IPS DF 4.7 (cell line): ENCODE results near the gene TMED10.
"Not testable (repeated sequence)": the region's sequence is repeated elsewhere in the genome, so short reads cannot be mapped to it uniquely, and the experiment has no call there.

ENCODE experiments used
- DNase-seq: peaks from one replicate; pipeline ENCODE4 v3.0.0-alpha.2; 2013; ENCODE audit warnings: low spot score; ENCODE audit errors: extremely low read depth

Gene TMED10

DNA sequence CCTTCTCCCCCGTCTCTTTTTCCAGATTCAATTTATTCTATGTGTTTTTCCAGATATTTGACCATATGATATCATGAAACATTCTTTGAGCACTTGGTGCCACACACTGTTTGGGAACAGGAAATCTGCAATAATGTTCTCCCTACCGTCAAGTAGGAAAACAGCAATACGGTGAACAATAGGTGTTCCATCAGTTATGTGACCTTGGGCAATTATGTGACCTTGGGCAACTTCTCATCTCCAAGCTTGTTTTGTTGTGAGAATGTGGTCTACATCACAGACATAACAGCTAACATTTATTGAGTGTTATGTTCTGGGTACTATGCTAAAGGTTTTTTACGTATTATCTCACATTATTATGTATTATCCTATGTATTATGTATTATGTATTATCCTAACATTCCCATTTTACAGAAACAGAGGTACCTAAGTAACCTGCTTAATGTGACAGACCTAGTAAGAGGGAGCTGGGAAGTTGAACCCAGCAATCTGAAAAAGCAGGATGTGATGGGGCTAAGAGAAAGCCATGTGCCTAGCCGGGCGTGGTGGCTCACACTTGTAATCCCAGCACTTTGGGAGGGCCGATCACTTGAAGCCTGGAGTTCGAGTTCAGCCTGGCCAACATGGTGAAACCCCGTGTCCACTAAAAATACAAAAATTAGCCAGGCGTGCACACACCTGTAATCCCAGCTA lies 48.4 kb downstream of the TMED10 start:
- DNase-seq: no peak

DNA sequence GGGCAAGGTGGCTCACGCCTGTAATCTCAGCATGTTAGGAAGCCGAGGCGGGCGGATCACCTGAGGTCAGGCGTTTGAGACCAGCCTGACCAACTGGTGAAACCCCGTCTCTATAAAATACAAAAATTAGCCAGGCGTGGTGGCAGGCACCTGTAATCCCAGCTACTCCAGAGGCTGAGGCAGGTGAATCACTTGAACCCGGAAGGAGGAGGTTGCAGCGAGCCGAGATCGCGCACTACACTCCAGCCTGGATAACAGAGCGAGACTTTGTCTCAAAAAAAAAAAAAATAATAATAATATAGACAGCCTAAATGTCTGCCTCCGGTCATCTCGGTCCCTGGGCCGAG lies 49.0 kb downstream of the TMED10 start:
- not testable (repeated sequence) for DNase-seq

DNA sequence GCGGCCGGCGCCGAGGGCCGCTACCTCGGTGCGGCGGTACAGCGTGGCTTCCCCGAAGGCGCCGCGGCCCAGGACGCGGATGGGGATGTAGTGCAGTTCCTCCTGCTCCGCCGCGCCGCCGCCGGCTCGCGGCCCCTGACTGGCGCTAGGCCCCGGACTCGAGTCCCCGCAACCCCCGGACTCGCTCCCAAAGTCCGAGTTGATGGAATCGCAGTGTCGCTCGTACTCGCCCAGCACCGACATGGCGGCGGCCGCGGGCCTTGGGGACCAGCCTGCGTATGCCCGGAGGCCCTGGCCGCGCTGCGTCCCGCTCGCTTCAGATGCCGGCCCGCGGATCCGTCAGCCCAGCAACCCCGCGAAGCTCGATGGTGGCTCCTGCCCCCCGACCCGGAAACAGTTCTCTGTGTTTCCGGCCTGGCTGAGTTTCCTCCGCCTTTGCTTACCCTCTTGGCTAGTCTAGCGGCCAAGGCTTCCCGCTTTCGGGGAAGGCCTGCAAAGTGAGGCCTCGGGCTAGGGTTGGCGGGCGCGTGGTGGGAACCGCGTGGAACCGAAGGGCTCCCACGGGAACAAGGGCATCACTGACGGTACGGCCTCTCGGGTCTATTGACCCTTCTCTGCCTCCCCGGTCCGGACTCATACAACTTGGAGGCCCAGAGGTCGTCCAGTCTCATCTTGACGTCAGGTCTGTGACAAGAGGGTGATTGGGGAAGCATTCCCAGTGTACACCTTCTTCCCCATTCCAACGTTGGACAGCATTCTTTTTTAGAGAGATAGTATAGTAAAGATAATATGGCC lies 49.5 kb downstream of the TMED10 start, which contains the start of gene NEK9:
Gene NEK9 (minus strand): TSS at position 370 of the 795 bp plus-strand sequence. CDS start 127 bp downstream, at position 243.
- no peak for DNase-seq

DNA sequence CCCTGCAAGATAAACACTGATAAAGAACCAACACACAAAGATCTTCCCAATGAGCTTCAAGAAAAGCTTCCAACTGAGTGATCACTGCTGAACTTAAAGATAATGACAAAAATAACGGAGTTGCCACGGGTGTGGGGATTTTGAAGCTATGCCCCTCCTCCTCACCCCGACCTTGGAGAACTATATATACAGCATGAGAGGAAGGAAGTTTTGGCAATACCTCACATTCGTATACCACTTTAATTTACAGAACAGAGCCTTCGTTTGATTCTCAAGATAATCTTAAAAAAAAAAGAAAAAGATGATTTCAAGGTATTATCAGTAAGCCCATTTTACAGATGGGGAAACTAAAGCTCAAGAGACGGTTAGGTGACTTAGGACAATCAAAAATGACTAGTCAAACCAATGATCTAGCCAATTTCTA lies 50.3 kb downstream of the TMED10 start:
- no peak for DNase-seq

DNA sequence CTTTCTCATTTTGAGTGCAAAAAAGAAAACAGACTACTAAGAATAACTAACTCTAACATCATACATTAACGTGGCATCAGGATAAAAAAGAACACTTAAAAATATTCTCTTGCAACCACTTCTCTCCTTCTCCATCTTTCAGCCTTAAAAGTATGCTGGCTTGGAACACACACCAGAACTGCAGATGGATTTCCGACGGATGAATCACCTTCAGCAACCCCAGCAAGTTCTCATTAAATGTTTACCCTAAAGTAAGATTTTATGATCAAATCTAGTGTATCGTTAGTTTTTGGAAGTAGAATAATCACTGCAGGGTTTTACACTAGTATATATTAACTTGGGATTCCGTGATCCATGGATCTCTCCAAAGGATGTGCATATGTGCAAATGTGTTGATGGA lies 50.8 kb downstream of the TMED10 start:
- DNase-seq: no peak

DNA sequence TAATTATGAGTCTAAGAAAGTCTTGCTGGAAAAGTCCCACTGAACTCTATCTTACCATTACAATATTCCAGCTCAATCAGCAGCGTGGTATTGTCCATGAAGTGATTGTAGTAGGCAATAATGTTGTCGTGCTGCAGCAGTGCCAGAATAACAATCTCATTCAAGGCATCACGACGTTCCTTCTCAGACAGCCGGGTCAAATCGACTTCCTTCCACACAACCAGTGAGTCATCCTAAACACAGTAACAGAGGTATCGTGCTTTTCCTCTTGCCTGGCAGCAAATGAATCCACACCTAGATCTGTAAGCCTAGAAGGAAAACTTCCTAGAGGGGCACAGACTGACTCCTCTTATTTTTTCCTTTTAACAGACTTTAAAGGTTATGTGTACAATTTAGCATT lies 52.4 kb downstream of the TMED10 start:
- no peak for DNase-seq

DNA sequence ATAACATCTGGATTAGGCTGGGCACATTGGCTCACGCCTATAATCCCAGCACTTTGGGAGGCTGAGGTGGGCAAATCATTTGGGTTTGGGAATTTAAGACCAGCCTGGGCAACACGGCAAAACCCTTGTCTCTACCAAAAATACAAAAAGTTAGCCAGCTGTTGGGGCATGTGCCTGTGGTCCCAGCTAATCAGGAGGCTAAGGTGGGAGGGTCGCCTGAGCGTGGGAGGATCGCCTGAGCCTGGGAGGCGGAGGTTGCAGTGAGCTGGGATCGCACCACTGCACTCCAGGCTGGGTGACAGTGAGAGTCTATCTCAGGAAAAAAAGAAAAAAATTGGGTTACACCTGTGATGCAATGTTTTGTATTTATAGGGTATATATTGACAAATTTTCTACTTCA lies 54.9 kb downstream of the TMED10 start:
- no peak for DNase-seq

DNA sequence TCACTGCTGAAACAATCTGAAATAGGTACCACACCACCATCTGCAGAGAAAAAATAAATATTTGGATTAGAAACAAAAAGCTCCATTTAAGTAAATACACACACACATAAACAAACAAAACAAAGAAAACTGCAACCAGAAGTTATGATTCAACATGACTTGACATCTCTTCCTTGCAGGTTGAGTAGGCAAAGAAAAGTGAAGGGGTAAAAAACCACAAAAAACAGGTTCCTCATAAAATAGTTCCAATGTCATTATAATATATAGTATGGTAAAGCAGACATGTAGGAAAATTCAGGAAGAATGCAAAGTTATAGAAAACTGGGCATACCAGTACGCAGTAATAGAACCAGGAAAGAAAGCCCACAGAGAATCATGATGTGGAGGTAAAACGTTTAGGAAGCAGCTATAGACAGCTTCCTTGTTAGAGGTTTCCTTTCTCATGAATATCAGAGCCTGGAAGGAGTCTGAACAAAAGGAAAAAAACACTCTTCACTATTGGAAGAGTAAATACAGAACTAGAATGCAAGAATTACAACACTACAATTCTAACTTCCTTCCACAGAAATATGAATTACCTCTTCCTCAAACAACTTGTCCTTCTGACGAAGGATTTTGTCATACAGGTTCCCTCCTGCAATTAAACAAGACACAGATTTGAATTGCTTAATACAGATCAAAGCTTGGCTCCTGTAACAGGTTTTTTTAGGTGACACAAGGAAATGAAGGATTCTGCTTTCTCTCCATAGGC lies 55.7 kb downstream of the TMED10 start:
- DNase-seq: no peak

DNA sequence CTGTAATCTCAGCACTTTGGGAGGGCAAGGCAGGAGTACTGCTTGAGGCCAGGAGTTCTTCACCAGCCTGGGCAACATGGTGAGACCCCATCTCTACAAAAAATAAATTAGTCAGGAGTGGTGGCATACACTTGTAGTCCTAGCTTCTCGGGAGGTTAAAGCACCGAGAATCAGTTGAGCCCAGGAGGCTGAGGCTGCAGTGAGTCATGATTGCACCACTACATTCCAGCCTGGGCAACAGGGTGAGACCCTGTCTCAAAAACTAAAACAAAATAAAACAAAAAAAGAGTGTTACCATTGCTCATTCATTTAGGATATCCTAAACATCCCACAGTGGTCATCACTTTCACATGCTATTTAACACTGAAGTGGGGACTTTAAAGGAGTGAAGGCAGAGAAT lies 57.4 kb downstream of the TMED10 start:
- no peak for DNase-seq

DNA sequence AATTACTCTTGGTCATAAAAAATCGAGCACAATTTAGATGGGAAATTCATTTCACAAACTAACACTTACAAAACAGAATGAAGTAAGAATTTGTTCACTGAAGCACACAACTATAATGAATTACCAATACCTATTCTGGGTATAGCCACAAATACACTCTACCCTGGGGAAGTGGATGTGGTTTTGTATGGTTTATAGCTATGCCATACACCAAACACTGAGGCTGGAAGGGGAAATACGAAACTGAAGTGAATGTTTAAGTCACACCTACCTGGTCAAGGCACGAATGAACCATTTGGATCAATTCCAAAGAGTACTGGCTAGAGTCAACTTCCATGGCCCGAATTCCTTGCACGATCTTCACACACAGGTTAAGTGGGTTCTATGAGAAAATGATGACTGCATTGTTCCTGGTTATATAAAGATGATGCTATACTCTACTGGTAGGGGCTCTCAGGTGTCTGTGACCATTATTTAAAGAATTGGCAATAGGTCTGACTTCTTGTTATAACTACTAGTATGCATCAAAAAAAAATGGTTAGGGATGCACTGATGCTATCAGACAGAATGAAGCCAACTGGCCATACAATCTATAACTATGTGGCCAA lies 62.4 kb downstream of the TMED10 start:
- DNase-seq: no peak

DNA sequence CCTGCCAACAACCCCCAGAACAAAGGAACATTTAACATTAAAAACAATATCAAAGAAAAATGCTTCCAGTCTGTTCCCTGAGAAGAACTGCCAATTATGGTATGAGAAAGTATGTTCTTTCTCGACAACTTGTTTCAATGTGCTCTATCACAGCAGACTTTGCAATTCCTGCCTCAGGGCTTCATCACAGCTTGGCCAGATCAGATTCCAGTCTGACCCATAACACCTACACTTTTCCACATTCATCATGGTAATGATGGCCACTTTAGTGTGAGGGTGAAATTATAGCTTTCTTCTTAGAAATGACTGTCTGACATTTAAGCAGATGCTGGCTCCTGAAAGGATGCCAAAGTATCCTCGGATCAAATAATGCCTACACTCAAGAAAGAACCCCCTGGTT lies 66.5 kb downstream of the TMED10 start:
- DNase-seq: no peak

DNA sequence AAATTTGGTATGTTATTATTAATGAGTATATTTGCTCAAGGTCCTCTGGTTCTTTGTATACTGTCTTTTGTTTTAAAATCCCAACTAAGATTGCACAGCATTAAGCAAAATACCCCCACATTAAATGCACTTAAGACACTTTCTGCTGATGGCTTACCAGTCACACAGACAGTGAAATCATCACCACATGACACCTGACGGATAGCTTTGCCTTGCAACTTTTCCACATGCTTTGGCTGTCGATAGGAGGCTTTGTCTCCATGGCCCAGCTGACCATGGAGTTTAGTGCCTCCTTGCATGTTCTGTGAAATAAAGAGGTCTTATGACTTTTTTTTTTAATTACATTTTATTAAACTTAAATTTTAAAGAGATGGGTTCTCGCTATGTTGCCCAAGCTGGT lies 69.2 kb downstream of the TMED10 start:
- DNase-seq: no peak

DNA sequence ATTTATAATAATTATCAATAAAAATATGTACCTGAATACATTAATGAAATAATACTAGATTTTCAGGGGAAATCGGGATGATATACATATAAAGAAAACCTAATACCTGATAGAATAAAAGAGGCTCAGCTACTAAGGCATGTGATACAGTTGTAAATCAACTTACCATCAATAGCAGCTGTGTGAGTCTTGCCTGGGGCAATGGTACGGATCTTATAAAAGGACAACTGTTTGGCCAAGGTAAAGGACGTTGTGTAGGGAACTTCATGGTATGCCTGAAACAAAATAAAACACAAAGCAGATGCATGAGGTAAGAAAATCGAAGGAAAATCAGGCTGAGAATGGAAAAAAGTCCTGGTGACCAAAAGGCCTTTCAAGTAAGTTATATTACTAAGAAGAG lies 74.9 kb downstream of the TMED10 start:
- DNase-seq: no peak

DNA sequence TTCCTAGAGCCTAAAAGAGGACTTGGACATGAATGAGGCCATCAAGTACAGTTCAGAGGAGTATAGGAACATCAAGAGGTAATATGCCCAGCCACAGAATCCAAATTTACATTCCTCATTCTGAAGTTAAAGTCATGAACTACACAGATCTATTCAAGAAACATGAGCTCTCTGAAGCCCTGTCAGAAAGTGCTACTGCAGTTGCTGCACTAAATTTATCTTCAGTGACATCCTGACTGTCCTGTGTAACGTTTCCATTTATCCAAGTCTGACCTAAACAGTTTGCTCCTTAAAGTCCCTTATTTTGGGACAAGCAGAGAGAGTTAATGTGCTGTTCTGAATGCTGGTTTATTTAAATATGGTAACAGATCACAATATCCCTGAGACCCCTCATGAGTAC lies 77.7 kb downstream of the TMED10 start:
- DNase-seq: no peak

DNA sequence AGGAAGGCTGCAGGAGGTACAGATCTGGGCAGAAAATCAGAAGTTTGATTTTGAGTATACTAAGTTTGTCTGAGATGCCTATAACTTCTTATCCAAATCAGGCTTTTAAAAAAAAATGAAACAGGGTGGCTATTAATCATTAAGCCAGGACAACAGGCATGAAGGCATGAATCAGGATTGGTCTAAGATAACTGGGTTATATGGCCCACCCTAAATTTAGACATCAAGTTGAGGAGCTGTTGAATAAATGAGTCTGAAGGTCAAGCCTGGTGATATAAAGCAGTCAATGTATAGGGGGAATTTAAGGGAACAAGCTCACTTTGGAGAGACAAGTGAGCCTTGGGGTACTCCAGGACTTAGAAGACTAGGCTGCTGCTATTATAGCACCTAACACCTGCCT lies 78.2 kb downstream of the TMED10 start:
- DNase-seq: no peak

DNA sequence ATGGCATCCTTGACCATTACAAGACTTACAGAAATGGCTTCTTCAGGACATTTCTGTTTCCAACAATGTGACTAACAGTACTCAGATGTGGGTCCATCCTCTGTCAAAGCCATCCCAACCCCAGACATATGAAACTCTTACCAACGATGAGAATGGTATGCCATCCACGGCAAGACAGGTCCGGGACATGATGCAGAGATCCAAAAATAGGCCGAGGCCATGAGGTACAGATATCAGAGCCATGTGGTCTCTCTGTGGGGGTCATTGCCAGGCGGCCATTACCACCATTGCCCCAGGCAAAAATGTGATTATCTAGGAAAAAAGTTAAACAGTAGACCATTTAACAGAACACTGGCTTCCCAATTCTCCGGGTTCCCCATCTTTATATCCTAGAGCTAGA lies 79.5 kb downstream of the TMED10 start:
- DNase-seq: no peak

DNA sequence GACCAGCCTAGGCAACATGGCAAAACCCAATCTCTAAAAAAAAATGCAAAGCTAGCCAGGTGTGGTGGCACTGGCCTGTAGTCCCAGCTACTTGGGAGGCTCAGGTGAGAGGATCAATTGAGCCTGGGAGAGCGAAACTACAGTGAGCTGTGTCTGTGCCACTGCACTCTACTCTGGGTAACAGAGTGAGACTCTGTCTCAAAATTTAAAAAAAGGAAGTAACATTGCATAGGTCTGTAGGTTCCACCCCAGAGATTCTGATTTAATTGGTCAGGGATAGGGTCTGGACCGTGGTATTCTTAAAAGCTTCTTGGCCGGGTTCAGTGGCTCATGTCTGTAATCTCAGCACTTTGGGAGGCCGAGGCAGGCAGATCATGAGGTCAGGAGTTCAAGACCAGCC lies 80.7 kb downstream of the TMED10 start:
- DNase-seq: no peak

DNA sequence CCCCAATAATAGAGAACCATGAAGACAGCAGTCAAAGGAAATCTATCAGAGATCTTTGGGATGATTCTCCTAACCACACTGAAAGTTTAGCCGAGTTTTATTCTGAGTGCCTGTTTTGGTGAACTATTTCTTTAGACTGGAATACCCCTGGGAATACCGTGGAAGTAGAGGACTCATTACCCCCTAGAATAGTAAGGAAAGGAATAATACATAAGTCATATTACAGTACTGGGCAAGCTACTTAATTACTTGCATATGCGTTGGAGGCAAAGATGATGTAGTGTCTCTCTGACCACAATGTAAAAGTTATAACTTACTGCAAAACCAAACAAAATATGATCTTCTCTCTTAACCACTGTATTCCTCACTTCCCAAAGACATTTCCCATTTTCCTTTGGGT lies 81.5 kb downstream of the TMED10 start:
- DNase-seq: no peak

DNA sequence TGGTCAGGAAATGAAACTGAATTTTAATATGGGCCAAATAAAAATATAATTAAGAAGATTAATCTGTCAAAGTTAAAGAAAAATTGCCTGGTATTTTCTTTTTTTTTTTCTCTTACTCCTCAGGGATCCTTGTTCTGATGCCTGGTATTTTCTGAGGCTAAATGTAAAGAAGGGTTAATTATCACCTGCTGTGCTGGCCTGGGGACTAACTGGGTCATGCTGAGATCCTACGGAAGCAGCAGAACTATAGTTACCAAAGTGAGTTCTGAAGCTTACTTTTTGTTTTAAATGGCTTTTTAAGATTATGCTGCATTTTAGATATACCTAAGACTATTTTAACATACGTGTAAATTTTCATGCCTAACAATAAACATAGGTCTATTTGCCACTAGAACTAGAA lies 83.7 kb downstream of the TMED10 start:
- DNase-seq: no peak

DNA sequence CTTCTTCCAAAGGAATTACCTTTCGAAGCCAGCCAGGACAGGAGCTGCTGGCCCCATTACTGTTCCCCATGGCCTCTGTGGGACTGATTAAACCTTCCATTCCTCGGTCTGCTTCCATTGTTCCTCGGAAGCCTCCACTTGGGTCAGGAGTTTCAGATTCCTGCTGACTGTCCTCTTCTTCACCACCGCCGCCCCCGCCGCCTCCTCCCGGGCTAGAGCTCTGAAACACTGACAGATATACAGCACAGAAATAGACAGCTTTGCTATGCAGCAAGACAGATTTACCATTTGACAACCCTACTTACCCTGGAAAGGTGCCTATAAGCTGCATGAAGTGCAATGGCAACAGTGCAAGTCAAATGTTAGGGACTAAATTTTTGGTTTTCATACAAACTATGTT lies 85.2 kb downstream of the TMED10 start:
- DNase-seq: no peak

DNA sequence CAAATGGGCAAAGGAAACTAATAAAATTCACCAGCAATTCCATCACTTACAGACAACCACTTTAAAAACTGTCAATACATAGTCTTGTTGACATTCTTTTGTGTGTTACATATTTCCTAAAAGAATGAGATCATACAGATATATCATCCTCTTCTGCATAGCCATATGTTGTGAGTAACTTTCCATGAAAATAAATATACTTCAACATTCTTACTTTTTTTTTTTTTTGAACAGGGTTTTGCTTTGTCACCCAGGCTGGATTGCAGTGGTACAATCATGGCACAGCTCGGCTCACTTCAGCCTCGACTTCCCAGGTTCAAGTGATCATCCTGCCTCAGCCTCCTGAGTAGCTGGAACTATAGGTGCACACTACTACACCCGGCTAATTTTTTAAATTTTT lies 86.1 kb downstream of the TMED10 start:
- DNase-seq: no peak
